Cardiac fibroblast (primary cell): Measurements from ENCODE around the gene ZMYM2.
A peak's percentile ranks its signal among the peaks of the same experiment; 100 is the strongest.

ENCODE experiments used
- DNase-seq, 2 donors: peaks; one replicate each; pipeline versions ENCODE4 v3.0.0 to v3.0.0-alpha.2; 2010; ENCODE audit warnings: low read depth in 2 of 2
- H3K4me3 ChIP-seq, 2 donors: replicated peaks in 1 of 2; 1 replicate in 1 of 2; 2 replicates in 1 of 2; pipeline ENCODE4 v1.5.1; 2011; ENCODE audit warnings: low read depth in 2 of 2, low read length in 2 of 2, mild to moderate bottlenecking in 2 of 2, moderate library complexity in 1 of 2
- CTCF ChIP-seq: IDR thresholded peaks from one replicate; pipeline ENCODE4 v1.5.1; 2011; ENCODE audit warnings: low read depth, mild to moderate bottlenecking, low read length, inconsistent platforms

ZMYM2 gene

GRCh38 chr13:20069956-20070355 lies 111.4 kb downstream of the ZMYM2 start:
- TF ChIP-seq CTCF = no peak
- H3K4me3 ChIP-seq = no peak overlapping the region
- DNase-seq = no peak

DNA sequence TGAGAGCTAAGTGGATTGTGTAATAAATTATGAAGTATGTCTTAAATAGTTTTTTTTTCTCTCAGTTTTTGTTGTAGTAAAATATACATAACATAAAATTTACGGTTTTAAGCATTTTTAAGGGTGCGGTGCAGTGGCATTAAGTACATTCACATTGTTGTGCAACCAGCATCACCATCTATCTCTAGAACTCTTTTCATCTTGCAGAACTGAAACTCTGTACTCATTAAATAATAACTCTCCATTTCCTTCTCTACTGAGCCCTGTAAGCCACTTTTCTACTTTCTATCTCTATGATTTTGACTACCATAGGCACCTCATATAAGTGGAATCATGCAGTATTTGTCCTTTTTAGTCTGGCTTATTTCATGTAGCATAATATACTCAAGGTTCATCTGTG lies 115.2 kb downstream of the ZMYM2 start:
- H3K4me3 ChIP-seq = no peak overlapping the region
- no peak for TF ChIP-seq CTCF
- no peak for DNase-seq

GRCh38 chr13:20074966-20075365 lies 116.4 kb downstream of the ZMYM2 start:
- DNase-seq = no peak
- no peak overlapping the region for H3K4me3 ChIP-seq
- TF ChIP-seq CTCF = no peak

- no peak for DNase-seq
- no peak for TF ChIP-seq CTCF
- no peak overlapping the region for H3K4me3 ChIP-seq
These were observed 118.6 kb downstream of the ZMYM2 start for GRCh38 chr13:20077086-20077485.

- no peak overlapping the region for H3K4me3 ChIP-seq
- no peak for TF ChIP-seq CTCF
- no peak for DNase-seq
These were observed 122.0 kb downstream of the ZMYM2 start for GRCh38 chr13:20080377-20081164.

- H3K4me3 ChIP-seq = no peak overlapping the region
- TF ChIP-seq CTCF = no peak
- peak in 1 of 2 donors; percentile 20 for DNase-seq
These were observed 131.8 kb downstream of the ZMYM2 start for GRCh38 chr13:20090349-20090748.

GRCh38 chr13:20093951-20094350 lies 135.4 kb downstream of the ZMYM2 start:
- no peak overlapping the region for H3K4me3 ChIP-seq
- TF ChIP-seq CTCF = no peak

More at GRCh38 chr13:20093951-20094350, 135.4 kb downstream of the ZMYM2 start:
- DNase-seq = no peak
